ENCODE measurements around the gene LRRC3C.
A peak's percentile ranks its signal among the peaks of the same experiment; 100 is the strongest.
"Not testable (repeated sequence)": the region's sequence is repeated elsewhere in the genome, so short reads cannot be mapped to it uniquely, and the experiment has no call there.

LRRC3C gene, protein sequence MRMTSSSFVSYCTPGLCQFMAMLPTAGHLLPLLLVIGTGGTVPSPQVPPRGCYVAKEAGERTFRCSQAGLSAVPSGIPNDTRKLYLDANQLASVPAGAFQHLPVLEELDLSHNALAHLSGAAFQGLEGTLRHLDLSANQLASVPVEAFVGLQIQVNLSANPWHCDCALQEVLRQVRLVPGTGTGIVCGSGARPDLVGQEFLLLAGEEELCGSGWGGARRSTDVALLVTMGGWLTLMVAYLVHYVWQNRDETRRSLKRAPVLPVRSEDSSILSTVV

DNA sequence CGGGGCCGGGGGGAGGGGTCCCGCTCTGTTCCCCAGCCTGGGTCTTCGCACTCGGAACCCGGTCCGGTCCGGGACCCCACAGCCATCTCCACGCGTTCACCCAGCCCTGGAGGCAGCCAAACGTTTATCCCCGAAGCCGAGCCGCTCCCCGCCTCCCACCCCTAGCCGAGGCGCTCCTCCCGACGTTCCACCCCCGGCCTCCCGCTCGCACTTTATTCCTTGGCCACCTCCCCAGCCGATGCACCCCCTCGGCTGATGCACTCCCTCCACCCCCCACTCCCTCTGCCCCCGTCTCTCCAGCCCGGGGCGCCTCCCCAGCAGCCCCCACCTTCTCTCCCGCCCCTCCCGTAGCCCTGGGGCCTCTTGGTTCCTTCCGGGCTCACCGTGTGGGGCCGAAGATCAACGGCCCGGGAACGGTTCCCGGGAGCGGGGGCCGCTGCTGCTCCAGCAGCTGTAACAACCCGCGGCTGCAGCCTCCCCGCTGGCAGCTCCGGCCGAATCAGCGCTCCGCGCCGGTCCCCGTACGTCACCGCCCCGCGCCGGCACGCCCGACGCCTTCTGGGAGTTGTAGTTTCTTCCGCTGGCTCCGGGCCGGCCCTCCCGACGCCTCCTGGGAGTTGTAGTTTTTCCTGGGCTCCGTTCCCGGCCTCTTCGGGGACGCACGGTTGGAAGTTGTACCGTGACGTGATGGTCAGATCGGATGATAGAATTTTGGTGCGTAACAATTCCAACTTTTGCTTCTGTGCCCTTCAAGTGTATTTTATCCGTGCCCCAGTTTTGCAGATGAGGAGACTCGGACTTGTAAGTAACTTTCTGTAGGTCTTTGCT, at the start of gene LRRC3C, which contains the start of gene ORMDL3:
Gene LRRC3C (plus strand): TSS at position 632 of the 828 bp plus-strand sequence. CDS start 13,792 bp downstream, outside the sequence.
Gene ORMDL3 (minus strand): TSS at position 501 of the 828 bp plus-strand sequence. CDS start 3,398 bp downstream, outside the sequence.
- peak; percentile 96 for DNase-seq (ENCODE audit: low spot score)

DNA sequence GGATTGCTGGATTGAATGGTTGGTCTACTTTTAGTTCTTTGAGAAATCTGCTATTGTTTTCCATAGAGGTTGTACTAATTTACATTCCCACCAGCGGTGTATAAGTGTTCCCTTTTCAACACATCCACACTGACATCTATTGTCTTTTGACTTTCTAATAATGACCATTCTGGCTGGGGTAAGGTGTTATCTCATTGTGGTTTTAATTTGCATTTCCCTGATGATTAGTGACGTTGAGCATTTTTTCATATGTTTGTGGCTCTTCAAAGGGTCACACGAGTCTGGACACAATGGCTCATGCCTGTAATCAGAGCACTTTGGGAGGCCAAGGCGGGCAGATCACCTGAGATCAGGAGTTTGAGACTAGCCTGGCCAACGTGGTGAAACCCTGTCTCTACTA, 41.4 kb upstream of the LRRC3C start:
- not testable (repeated sequence) for DNase-seq (ENCODE audit: low spot score)

DNA sequence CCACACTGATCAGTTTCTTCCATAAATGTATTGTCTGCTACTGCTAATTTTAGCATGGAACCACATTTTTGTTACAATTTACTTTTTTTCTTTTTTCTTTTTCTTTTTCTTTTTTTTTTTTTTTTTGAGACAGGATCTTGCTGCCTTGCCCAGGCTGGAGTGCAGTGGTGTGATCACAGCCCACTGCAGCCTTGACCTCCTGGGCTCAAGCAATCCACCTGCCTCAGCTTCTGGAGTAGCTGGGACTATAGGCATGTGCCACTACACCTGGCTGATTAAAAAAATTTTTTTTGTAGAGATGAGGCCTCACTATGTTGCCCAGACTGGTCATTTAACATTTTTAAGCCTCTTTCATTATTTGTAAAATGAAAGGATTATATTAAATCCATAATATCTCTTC, 40.5 kb upstream of the LRRC3C start:
- no peak for DNase-seq (ENCODE audit: low spot score)

DNA sequence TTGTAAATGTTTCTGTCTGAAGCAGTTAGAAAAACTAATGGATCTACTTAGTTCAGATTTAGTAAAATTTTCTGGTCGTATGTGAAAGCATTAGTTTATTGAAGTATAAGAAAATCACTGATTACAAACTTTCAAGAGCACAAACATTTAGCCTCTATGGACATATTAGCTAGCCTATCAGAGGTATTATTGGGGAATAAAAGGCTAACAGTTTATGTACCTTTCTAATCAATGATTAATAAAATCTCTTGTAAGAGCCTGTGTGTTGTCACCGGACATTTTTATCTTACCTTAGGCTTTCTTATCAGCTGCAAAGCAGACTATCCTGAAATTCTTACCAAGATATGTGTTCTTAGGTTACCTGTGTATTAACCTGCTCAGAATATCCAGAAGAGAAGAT, 38.3 kb upstream of the LRRC3C start:
- no peak for DNase-seq (ENCODE audit: low spot score)

DNA sequence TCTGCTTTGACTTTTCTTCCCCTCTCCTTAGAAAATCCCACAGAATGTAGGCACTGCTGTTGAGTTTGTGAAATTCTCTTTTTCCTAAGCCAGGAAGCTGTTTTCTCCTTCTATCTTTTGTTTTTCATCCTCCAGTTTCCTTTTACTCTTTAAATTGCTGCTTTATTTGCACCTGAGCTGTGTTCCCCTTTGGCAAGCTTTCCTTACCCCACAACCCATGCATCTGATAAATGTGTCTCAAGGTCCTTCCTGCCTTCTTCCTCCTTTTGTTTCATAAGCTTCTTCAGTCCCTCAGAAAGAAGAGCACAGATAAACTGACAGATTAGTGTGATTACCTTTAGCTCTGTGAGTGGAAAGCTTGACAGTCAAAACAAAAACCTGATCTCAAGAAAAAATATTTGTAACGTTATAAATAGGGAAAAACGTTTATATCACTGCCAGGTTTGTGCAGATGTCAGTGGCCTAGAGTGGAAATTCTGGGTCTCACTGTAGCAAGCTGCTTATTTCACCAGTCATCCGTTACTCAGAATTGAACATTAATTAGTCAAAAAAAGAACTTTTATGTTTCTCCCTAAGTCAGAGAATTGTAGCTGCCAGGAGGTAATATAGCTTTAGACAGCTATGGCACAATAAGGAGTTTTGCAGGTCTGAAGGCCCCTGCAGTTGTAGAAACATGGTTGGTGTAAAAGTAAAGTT, 32.7 kb upstream of the LRRC3C start:
- DNase-seq (ENCODE audit: low spot score), result no peak

DNA sequence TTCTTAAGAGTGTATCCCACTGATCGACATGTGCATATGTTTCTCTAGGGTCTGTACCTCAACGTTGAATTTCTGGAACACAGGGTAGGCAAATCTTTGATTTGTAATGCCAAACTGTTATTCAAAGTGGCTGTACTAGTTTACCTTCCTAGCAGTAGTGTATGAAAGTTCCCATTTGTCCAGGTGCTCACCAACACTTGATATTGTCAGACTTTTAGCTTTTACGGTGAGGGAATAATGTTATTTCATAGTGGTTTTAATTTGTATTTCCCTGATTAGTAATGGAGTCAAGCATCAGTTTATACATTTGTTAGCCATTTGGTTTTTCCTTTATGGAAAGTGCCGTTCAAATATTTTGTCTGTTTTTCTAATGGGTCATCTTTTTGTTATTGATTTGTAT, 29.4 kb upstream of the LRRC3C start:
- no peak for DNase-seq (ENCODE audit: low spot score)

DNA sequence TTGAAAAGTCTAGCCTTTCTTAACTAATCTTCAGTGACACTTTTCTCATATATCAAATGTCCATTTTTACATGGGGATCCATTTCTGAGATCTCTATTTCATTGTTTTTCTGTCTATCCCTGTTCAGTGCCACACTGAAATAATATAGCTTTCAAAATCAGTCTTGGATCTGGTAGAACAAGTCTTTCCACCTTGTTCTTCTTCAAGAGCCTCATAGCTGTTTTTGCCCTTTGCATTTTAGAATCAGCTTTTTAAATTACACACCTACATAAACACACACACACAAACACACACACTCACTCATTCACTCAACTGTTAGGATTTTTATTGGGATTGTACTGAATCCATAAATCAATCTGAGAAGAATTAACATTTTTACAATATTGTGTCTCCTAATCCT, 28.3 kb upstream of the LRRC3C start:
- no peak for DNase-seq (ENCODE audit: low spot score)

DNA sequence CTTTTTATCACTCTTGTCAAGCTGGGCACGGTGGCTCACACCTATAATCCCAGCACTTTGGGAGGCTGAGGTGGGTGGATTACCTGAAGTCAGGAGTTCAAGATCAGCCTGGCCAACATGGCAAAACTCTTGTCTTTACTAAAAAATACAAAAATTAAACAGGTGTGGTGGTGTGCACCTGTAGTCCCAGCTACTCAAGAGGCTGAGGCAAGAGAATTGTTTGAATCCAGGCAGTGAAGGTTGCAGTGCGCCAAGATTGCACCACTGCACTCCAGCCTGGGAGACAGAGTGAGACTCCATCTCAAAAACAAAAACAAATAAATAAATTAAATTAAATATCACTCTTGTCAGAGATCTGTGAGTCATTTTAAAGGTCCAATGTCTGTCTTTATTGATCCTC, 25.5 kb upstream of the LRRC3C start:
- not testable (repeated sequence) for DNase-seq (ENCODE audit: low spot score)

DNA sequence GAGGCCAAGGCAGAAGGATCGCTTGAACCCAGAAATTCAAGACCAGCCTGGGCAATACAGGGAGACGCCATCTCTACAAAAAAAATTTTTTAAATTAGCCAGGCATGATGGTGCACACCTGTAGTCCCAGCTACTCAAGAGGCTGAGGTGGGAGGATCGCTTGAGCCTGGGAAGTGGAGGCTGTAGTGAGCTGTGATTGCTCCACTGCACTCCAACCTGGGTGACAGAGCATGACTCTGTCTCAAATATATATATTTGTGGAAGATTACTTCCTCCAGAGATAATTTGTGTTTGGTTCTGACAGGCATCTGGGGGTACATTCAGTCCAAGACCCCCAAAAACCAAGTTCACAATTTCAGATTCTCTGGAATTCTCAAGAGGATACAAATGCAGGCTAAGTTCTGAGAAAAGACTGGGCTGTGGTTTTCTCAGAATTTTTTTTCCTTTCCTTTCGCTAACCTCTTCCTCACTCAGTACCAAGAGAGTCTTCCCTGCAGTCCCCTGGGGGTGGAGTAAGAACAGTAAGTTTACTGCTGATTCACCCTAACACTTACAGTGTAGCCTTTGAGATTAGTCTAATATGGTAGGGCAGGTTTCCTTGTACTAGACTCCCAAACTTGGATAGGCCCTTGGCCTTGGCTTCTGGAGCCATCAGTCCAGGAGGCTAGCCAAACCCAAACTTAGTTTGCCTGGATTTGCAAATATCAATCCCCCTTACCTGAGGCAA, 24.2 kb upstream of the LRRC3C start:
- no peak for DNase-seq (ENCODE audit: low spot score)

DNA sequence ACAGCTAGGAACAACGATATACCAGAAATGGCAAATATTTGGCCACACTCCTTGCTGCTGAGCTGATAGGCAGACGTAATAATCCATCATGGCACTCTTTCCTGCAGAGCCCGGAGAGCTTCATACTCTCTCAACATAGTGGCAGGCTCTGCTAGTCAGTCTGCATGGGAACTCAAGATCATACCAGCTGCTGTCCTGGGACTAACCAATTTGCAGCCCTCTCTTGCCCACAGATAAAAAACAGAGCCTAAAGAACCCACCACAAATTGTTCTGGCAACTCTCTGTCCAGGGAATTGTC, 22.6 kb upstream of the LRRC3C start:
- DNase-seq (ENCODE audit: low spot score), result no peak

DNA sequence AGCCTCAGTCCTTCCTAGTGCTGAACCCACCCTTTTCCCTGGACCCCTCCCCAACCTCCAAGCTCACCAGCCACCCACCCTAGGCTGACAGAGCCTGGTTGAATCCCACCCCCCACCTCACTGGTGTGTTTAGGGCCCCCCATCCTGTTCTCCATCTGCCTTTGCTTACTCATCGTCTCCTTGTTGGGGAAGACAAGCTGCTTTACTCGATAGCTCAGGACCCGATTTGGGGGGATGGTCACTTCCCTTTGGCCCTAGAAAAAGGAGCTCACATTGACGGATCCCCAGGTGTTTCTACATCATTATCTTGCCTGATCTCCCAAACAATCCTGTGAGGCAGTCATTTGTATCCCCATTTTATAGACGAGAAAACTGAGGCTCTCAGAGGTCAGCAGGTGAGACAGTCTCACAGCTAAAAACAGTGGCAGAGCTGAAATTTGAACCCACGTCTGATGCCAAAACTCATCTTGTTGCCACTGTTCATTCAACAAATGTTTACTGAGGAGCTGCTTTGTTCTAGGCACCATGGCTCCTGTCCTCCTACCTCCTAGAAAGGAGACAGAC, 18.7 kb upstream of the LRRC3C start:
- no peak for DNase-seq (ENCODE audit: low spot score)

DNA sequence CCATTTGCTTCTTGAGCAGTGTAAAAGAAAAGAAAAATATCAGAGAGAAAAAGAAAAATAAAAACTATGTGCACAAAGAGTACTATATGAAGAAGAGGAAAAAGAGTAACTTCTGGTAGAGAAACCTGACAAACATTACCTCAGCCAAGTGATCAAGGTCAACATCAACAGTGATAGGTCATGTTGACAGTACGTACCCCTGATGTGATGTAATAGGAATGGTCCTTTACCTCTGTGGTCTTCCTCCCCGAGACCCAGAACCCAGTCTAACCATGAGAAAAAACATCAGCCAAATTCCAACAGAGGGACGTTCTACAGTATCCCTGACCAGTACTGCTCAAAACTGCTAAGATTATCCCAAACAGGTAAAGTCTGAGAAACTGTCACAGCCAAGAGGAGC, 13.5 kb upstream of the LRRC3C start:
- no peak for DNase-seq (ENCODE audit: low spot score)

DNA sequence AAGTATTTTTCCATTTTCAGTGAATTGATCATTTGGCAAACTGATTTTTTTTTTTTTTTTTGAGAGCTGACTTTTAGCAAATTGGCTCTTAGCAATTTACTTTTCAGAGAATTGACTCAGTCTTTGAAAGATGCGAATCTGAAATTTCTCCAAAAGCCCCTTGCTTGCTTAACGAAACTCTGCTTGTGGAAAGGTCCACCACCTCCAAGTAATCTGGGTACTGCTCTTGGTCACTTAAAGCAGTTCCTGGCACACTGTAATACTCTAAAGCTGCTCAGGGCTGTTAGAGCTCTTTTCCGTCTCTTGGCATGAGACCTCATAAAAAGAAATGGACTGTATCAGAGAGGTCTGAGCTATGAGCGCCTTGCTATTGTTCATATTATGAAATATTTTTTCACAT, 12.0 kb upstream of the LRRC3C start:
- DNase-seq (ENCODE audit: low spot score), result no peak

DNA sequence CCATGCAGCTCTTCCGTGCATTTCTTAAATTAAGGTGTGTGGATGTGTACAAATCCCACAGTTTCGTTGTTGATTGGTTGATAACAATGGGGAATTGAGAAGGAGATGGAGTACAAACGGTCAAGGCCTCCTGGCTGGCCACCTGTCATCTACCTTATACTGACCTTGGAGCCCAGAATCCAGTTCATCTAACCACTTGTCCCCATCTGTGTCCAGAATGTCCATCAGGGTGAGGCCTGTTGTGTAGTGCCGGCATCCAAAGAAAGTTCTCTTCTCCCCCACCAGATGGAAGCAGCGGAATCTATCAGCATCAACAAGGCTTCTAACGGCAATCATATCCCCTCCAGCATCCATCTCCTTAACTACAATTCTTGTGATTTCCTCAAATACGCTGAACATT, 10.6 kb upstream of the LRRC3C start:
- DNase-seq (ENCODE audit: low spot score), result no peak

DNA sequence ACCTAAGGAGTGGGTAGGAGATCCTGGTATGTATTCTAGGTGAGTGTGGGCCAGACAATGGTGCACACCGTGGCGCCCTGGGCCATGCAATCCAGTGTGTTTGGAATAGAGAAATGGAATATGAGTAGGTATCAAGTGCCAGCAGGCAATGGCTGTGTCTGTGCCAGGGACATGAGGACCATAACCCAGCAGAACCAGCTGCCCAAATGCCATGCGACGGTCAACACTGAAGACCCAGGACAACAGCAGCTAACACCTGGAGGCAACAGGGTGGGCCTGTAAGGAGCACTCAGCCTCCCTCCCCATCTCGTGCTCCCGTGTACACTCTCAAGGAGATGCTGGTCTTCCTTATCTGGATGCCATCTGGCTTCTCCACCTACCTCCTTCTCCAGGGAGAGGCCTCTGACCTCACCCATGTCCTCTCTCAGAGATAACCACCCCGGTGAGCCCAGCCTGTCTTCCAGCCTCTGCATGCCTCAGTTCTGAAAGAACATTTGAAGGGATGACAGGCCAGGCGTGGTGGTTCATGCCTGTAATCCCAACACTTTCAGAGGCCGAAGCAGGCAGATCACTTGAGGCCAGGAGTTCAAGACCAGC, 8.3 kb upstream of the LRRC3C start:
- DNase-seq (ENCODE audit: low spot score), result no peak

DNA sequence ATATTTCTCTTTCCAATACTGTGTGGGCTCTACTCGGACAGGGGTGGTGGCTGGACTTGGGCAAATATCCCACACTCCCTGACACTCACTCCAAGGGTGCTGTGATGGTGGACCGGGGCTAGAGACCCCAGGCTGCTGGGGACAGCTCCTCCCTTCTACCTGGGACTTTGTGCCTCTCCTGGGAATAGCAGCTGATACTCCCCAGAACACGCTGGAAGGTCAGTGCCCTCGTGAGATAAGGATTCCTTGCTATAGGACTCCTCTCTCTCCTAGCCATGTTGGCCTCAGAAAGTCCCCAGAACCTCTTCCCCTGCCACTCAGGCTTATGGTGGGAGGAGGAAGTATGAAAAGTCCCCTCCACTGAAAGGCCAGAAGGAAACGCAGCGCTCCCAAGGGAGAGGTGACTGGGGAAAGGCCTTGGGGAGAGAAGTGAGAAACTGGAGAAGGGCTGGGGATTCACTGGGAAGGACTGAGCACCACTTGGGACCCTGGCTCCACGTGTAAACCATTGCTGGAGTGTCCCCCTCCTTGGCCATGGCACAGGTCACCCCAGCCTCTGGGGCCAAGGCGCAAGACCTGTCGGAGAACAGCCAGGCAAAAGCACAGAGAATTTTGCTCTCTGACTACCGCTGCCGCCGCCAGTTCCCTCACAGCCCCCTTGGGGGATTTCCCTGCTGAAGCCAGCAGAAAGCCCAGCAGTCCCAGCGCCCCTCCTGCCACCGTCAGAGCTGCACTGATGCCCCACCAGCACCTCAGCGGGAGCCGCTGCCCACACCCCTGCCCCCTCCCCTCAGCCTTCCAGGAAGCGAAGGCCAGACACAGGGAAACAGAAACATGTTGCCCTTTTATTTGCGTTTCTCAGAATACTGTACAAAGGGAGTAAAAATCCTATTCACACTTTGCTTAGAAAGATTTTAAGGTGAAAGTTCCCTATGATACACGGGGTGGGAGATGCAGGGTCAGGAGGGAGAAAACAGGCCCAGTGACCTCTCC, 7.0 kb upstream of the LRRC3C start:
- no peak for DNase-seq (ENCODE audit: low spot score)

DNA sequence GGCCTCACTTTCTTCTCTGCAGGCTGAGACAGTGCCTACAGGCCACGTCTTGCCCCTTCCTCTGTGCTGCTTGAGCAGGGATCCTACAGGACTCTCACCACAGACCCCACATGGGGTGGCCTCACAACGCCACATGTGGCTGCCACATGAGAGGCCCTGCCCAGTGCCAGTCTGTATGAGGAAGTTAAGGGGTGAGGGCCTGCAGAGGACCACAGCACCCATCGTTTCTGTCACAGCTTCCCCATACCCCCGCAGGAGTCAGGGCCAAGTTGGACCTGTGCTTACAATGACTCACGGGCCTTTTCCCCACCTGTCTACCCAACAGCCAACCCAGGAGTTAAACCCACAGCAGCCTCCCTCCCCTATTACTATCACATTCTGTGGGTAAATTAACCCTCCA, 6.2 kb upstream of the LRRC3C start:
- DNase-seq (ENCODE audit: low spot score), result no peak

DNA sequence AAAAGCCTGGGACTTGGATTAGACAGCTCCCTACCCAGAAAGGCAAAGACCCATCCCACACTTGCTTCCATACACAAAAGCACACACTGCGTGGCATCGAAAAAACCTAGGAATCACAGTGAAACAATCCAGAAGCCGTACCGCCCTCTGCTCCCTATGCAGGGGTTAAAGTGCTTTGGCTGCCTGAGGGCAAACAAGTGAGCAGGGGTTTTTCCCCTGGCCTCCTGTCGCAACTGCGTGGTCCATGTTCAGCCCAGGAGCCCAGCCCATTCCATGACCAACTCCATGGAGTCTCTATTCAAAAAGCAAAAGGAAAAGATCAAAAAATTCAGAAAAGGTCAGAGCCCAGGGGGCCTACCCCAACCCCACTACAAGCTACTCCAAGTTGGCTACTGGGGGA, 5.5 kb upstream of the LRRC3C start:
- no peak for DNase-seq (ENCODE audit: low spot score)

DNA sequence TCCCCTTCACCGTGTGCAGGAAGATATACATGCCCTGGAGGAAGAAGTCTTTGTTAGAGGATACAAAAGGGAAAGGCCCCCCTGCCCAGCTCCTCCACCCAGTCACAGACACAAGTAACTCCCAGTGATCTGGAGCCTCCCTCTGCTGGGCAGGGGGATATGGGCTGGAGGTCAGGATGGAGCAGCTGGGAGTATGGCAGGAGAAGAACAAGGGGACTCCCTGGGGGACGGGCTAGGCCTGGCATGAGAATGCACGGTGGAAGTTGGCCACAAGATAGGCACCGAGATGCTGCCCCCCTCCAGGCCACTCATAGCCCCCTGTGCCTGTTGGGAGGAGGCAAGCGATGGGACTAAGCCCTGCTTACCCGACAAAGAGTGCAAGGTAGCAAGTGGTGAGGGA, 4.3 kb upstream of the LRRC3C start:
- DNase-seq (ENCODE audit: low spot score), result no peak

Data from LoVo (cell line).